Sigmoid colon (tissue), 4 donors: ENCODE data around the gene CTNND2.

Experiments
- EP300 ChIP-seq, 4 donors: sonication (generic); formaldehyde crosslinking; IDR thresholded peaks; one replicate each; pipeline ENCODE4 v1.6.1; 2017; ENCODE audit warnings: antibody characterized with exemption in 4 of 4
- POLR2A ChIP-seq, 2 donors: fragments of 450-650 bp; IDR thresholded peaks; one replicate each; pipeline ENCODE4 v1.6.1; 2016; ENCODE audit warnings: antibody characterized with exemption in 2 of 2, mild to moderate bottlenecking in 2 of 2, moderate library complexity in 2 of 2
- TF ChIP-seq, protein P1 (sequence below), 4 experiments: fragments of 450-650 bp in 3 of 4; fragments of 200-600 bp in 1 of 4; IDR thresholded peaks; one replicate each; pipeline ENCODE4 v1.5.1; 2016 to 2019; ENCODE audit warnings: antibody characterized with exemption in 4 of 4, mild to moderate bottlenecking in 3 of 4, moderate library complexity in 2 of 4

DNA sequence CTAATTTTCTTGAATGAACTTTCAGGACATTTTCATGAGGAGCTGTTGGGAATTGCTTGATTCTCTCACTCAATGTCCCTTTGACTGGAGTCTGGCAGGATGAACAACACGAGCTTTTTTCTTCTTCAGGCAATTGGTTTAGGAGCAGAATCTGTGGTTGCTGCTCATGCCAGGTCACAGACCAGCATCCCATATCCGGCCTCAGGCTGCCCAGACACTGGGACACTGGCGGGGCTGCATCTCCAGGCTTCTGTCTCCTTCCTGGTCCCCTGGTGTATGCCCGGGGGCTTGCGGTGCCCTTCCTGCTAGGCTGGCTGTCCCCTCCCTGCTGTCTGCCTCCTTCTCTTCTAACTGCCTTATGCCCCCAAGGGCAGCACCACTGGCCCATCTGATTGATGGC, 831.7 kb downstream of the CTNND2 start:
- TF ChIP-seq, protein P1, sequence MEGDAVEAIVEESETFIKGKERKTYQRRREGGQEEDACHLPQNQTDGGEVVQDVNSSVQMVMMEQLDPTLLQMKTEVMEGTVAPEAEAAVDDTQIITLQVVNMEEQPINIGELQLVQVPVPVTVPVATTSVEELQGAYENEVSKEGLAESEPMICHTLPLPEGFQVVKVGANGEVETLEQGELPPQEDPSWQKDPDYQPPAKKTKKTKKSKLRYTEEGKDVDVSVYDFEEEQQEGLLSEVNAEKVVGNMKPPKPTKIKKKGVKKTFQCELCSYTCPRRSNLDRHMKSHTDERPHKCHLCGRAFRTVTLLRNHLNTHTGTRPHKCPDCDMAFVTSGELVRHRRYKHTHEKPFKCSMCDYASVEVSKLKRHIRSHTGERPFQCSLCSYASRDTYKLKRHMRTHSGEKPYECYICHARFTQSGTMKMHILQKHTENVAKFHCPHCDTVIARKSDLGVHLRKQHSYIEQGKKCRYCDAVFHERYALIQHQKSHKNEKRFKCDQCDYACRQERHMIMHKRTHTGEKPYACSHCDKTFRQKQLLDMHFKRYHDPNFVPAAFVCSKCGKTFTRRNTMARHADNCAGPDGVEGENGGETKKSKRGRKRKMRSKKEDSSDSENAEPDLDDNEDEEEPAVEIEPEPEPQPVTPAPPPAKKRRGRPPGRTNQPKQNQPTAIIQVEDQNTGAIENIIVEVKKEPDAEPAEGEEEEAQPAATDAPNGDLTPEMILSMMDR (IDR thresholded peaks at IDR 0.05) = no peak
- no peak for TF ChIP-seq EP300 (IDR thresholded peaks at IDR 0.05)
- no peak for TF ChIP-seq POLR2A (IDR thresholded peaks at IDR 0.05)
